Immature natural killer cell (primary cell): ENCODE results near the gene PRXL2B. TPM values are rescaled to one million over a fixed set of nuclear protein-coding genes. Genes with fewer than 3 reads are reported as not detected.

ENCODE experiments used
- DNase-seq, 3 donors: peaks; one replicate each; pipeline ENCODE4 v3.0.0; 2022; ENCODE audit warnings: mixed read lengths in 1 of 3
- H3K27ac Mint-ChIP-seq, 6 donors: one replicate each; pipeline ENCODE4 v1.8.0; 2020; ENCODE audit warnings: mixed read lengths in 6 of 6, mild to moderate bottlenecking in 5 of 6, inconsistent platforms in 4 of 6, moderate library complexity in 3 of 6
- H3K27me3 Mint-ChIP-seq, 3 donors: one replicate each; pipeline ENCODE4 v1.8.0; 2020 to 2021; ENCODE audit warnings: low read depth in 3 of 3, mild to moderate bottlenecking in 3 of 3, mixed read lengths in 3 of 3, moderate library complexity in 3 of 3, inconsistent platforms in 1 of 3
- H3K36me3 Mint-ChIP-seq, 3 donors: one replicate each; pipeline ENCODE4 v1.8.0; 2020; ENCODE audit warnings: mixed read lengths in 3 of 3, inconsistent platforms in 2 of 3, mild to moderate bottlenecking in 2 of 3
- H3K4me1 Mint-ChIP-seq, 2 donors: one replicate each; pipeline ENCODE4 v1.8.0; 2020; ENCODE audit warnings: inconsistent platforms in 2 of 2, mild to moderate bottlenecking in 2 of 2, mixed read lengths in 2 of 2, moderate library complexity in 1 of 2
- H3K4me3 Mint-ChIP-seq, 5 donors: one replicate each; pipeline ENCODE4 v1.8.0; 2020; ENCODE audit warnings: mild to moderate bottlenecking in 5 of 5, mixed read lengths in 5 of 5, inconsistent platforms in 3 of 5, moderate library complexity in 3 of 5
- H3K9me3 Mint-ChIP-seq, 6 donors: one replicate each; pipeline ENCODE4 v1.8.0; 2020; ENCODE audit warnings: mild to moderate bottlenecking in 6 of 6, mixed read lengths in 6 of 6, inconsistent platforms in 4 of 6, moderate library complexity in 3 of 6
- polyA plus RNA-seq, 3 donors: library from polyadenylated mRNA; unstranded; fragments of 300-500 nt; fragmentation: Illumina TruSeq; gene quantifications; one replicate each; pipeline ENCODE4 v1.2.3, GENCODE V29; 2021

PRXL2B gene
- polyA plus RNA-seq, 3 donors from 2014 or later, result 10.0 to 17.1 (median 13.6) TPM

DNA sequence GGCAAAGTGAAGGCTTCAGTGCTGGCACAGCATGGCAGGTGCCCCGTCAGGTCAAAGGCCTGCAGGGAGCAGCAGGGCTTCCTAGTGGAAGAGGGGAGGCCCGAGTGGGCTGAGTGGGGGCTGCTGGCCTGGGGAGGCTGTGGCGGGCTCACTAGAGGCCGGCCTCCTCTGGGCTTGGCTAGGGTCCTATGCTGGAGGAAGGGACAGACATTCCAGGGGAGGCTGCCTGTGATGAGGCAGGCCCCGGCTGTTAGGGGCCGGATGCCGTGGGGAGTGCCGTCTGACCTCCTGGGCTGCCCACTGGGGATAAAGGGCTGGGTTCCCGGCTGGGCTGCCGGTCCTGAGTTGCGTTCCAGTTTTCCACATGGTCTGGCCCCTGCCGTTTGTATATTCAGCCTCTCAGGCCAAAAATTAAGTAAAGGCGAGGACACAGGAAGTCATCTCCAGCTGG, 21.1 kb downstream of the PRXL2B start:
- no peaks in the 10 kb centered on the region for H3K27me3 Mint-ChIP-seq
- H3K4me1 Mint-ChIP-seq, result no peaks in the 10 kb centered on the region
- no peak for DNase-seq
- H3K36me3 Mint-ChIP-seq, result no peaks in the 10 kb centered on the region
- H3K4me3 Mint-ChIP-seq, result no peak overlapping the region
- no peaks in the 10 kb centered on the region for H3K9me3 Mint-ChIP-seq
- H3K27ac Mint-ChIP-seq, result no peak overlapping the region

DNA sequence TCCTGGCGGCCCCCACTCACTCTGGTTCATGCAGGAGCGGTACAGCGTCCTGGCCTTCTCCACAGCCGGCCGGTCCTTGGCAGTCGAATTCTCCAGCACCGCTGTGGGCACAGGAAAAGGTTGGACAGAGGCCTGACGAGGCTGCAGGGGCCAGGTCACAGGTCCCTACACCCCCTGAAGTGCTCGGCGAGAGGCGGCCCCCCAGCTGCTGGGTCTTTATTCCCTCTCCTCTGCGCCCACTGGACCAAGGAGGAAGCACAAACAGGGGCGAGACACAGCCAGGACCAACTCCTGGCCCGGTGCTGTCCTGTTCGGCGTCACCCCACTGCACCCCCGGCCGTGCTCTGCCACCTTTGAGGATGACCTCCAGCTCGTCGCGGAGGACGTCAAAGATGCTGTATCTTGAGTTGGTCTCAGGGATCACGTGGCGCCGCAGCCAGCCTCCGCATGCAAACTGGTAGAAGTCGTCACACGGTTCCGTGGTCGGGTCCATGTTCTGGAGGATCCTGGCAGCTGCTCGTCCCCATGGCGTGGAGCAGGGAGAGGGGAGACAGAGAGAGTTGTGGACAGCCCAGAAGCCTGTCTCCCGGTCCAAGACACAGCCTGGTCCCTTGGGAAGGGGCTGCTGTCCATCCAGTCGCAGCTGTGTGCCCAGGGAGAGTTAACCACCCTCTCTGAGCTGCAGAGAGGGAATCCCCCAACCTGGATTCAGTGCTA, 22.9 kb downstream of the PRXL2B start:
- Mint-ChIP-seq H3K4me3 (no peak overlapping the region), H3K36me3 (peaks cover 0 to 8% (median 0%) of the 10 kb centered on the region in 3 donors), H3K9me3 (peaks cover 5 to 13% (median 9%) of the 10 kb centered on the region in 6 donors), H3K27me3 (peaks cover 0 to 4% (median 0%) of the 10 kb centered on the region in 3 donors), H3K27ac (no peak overlapping the region), H3K4me1 (no peaks in the 10 kb centered on the region)
- DNase-seq, result no peak

DNA sequence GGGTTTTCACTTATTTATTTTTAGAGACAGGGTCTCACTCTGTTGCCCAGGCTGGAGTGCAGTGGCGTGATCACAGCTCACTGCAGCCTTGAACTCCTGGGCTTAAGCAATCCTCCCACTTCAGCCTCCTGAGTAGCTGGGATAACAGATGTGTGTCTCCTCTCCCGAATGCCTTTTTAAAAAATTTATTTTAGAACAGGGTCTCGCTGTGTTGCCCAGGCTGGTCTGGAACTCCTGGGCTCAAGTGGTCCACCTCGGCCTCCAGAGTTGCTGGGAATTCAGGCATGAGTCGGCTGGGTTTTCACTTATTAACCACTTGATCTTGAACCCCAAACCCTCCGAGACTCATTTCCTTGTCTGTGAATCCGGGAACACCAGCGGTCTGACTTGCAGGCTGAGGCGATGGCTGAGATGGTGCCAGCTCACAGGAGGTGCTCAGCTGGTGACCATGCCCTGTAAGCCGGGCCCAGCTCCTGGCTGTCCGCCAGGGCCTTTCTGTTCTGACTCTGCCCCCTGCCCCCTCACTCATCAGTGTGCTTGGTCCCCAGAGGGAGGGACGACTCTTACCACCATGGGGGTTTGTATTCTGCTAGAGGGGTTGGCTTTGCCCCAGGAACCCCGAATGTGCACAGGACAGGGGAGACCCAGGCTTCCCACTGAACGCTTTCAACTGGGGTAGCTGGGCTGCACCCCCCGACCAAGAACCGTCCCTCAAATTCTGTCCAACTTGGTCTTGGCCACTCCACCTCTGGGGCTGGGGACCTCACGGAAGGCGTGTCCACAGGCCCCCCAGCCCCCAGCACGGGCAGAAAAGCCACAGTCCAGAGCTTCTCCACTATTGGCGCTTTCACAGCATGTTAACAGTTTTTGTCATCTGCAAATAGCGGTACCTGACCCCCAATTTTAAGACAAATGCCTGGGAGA, 23.7 kb downstream of the PRXL2B start:
- no peak overlapping the region for H3K4me3 Mint-ChIP-seq
- no peak for DNase-seq
- H3K36me3 Mint-ChIP-seq, result peaks cover 0 to 8% (median 0%) of the 10 kb centered on the region in 3 donors
- no peaks in the 10 kb centered on the region for H3K4me1 Mint-ChIP-seq
- no peak overlapping the region for H3K27ac Mint-ChIP-seq
- peaks cover 7 to 21% (median 13%) of the 10 kb centered on the region in 6 donors for H3K9me3 Mint-ChIP-seq
- H3K27me3 Mint-ChIP-seq, result peaks cover 0 to 7% (median 2%) of the 10 kb centered on the region in 3 donors

DNA sequence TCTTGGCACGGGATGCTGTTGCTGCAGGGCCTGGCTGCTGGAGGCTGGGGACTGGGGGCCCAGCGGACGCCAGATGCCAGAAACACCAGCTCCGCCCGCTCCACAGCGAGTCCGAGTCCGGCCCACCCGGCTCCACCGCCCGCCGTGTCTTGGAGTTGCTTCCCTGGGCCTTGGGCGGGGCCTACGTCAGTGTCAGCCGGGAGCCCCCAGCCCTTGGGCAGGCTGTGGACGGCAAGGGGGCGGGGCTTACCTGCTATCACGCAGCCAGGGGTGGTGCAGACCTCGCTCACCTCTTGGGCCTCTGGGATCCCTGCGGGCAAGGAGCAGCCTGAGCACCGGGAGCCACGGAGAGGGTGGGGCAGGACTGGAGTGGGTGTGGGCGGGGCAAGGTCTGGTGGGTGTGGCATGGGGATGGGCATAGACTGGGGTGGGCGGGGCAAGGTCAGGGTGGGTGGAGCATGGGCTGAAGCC, 24.5 kb downstream of the PRXL2B start:
- Mint-ChIP-seq H3K27ac (no peak overlapping the region), H3K36me3 (peaks cover 0 to 8% (median 0%) of the 10 kb centered on the region in 3 donors), H3K27me3 (peaks cover 0 to 11% (median 7%) of the 10 kb centered on the region in 3 donors), H3K9me3 (peaks cover 7 to 28% (median 17%) of the 10 kb centered on the region in 6 donors), H3K4me3 (no peak overlapping the region), H3K4me1 (no peaks in the 10 kb centered on the region)
- no peak for DNase-seq

DNA sequence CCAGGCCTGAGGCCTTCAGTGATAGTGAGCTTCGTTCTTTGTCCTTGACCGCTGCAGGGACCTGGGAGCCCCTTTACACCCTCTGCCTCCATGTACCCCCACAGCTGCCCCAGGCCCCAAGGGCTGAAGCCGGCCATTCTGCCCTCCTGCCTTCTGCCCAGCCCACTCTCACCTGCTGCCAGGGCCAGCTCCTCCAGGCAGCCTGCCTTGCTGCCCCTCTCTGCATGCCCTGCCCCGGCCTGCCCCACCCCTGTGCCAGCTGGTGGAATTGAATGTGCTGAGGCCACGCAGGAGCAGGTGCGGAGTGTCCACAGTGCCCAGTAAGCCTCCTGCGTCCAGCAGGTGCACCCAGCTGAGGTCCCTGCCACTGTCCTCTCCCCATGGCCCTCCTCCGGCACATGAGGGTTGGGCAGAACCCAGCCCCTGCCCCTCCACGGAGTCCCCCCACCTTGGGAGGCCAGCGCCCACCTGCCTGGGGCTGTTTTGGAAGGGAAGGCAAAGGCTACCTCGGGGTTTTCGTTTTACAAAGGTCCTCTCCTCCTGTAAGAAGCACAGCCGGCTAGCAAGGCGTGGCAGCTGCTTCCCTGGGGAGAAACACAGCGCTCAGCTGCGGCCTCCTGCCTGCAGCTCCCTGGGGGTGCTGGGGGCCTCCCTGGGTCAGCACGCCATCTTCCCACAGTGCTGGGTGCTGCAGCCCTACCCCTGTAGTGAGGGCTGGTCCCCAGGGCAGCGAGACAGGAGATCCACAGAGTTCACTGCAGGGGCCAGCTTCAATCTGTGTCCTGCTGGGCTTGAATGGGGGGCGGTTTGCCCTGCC, 25.3 kb downstream of the PRXL2B start:
- Mint-ChIP-seq H3K36me3 (peaks cover 0 to 11% (median 3%) of the 10 kb centered on the region in 3 donors), H3K27me3 (peaks cover 0 to 11% (median 7%) of the 10 kb centered on the region in 3 donors), H3K4me1 (no peaks in the 10 kb centered on the region), H3K27ac (no peak overlapping the region), H3K4me3 (no peak overlapping the region), H3K9me3 (peaks cover 7 to 34% (median 23%) of the 10 kb centered on the region in 6 donors)
- no peak for DNase-seq

DNA sequence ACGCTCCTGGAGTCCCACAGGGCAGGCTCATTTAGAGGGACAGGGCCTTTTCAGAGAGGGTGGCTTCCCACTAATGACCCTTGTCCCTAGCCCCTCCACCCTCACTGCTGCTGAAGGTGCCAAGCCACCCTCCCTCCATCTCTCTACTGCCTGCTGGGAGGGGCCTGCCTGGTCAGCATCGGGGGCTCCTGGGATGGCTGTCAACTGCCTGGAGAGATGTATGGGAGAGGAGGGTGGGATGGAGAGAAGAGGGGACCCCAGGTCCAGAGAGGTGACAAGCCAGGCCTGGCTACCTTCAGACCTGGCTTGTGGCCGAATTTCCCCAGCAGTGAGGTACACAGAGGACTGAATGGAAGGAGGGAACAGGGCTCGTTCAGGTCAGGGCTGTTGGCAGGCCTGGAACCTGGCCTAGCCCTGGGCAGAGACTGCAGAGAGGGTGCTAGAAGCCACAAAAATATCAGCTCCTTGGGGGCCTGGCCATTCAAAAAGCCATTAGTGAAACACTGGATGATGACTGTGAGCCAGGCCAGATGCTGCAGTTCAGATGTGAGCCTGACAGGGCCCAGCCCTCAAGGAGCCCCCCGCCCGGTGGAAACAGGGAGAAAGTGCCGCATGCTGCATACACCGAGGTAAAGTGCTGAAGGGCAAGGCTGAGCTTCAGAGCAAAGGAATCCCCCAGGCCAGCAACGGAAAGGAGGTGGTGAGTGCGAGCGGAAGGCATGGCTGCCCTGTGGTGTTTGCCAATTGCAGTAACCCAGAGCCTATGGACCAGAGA, 26.2 kb downstream of the PRXL2B start:
- Mint-ChIP-seq H3K27me3 (peaks cover 3 to 14% (median 7%) of the 10 kb centered on the region in 3 donors), H3K36me3 (peaks cover 0 to 11% (median 3%) of the 10 kb centered on the region in 3 donors), H3K9me3 (peaks cover 7 to 37% (median 23%) of the 10 kb centered on the region in 6 donors), H3K27ac (no peak overlapping the region), H3K4me3 (no peak overlapping the region), H3K4me1 (no peaks in the 10 kb centered on the region)
- no peak for DNase-seq

DNA sequence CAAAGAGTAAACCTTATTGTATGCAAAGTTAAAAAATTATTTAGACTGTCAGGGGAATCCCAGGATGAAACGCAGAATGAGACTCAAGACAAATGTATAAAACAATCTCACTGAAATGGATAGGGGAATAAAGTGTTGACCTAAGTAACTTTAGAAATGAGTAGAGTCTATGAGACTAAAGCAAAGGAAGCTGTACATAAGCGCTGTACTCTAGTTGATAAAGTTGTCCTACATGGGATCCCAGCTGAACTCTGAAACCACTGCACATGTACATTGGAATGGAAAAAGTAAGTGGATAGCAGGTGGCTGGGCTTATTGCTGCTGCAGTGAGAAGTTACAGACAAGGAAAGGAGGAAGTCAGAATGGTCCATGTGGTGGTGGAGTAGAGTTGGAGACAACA, 27.6 kb downstream of the PRXL2B start:
- no peaks in the 10 kb centered on the region for H3K4me1 Mint-ChIP-seq
- H3K27ac Mint-ChIP-seq, result no peak overlapping the region
- no peak overlapping the region for H3K4me3 Mint-ChIP-seq
- peaks cover 4 to 14% (median 7%) of the 10 kb centered on the region in 3 donors for H3K27me3 Mint-ChIP-seq
- DNase-seq, result no peak
- H3K36me3 Mint-ChIP-seq, result peaks cover 0 to 11% (median 3%) of the 10 kb centered on the region in 3 donors
- H3K9me3 Mint-ChIP-seq, result peaks cover 7 to 39% (median 23%) of the 10 kb centered on the region in 6 donors

DNA sequence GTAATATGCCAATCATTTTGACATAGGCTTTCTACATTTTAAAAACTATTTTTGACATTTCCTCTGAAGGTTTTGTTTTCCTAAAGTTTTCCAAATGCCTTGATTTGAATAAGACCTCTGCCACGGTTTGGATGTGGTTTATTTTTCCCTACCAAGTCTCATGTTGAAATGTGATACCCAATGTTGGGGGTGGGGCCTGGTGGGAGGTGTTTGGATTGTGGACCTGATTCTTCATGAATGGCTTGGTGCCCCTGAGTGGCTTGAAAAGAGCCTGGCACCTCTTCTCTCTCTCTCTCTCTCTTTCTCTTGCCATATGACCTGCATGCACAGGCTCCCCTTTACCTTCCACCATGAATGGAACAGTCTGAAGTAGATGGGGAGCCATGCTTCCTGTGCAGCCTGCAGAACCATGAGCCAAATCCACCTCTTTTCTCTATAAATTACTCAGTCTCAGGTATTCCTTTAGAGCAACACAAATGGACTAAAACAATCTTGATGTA, 31.4 kb downstream of the PRXL2B start:
- Mint-ChIP-seq H3K36me3 (peaks cover 0 to 18% (median 3%) of the 10 kb centered on the region in 3 donors), H3K27me3 (peaks cover 8 to 16% (median 8%) of the 10 kb centered on the region in 3 donors), H3K27ac (no peak overlapping the region), H3K4me3 (no peak overlapping the region), H3K9me3 (peaks cover 5 to 39% (median 26%) of the 10 kb centered on the region in 6 donors), H3K4me1 (no peaks in the 10 kb centered on the region)
- DNase-seq, result no peak

DNA sequence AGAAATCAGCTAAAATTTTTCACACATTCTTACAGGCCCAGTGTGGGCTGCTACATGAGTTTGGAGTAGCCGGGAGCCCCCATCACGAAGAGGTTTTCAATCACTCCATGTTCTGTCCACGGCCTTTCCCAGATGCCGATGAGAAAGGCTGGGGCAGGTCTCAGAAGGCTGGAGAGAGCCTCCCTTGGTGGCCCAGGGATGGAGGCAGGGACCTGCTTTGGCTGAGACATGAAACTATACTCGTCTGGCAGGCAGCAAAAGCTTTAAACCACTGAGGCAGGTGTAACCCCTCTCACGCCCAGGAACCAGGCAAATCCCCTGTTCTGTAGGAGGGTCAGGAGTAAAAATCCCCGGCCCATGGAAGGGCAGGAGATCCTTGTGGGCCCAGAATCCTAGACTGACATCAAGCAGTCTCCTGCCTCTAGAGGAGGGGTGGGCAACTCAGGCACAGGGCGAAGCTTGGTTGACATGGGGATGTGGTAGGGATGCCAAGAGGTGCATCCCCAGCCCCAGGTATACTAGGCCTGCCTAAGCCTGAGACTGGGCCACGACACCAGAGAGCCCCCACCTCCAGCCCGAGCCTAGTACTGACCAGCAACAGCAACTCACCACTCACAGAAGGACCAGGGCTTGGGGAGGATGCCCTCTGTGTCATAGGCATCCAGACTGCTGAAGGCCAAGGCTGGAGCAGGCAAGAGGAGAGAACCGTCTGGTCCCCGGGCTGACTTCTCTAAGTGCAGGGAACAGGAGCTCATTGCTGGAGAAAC, 37.2 kb downstream of the PRXL2B start:
- Mint-ChIP-seq H3K4me1 (no peaks in the 10 kb centered on the region), H3K36me3 (peaks cover 0 to 6% (median 0%) of the 10 kb centered on the region in 3 donors), H3K27me3 (peaks cover 11 to 19% (median 18%) of the 10 kb centered on the region in 3 donors), H3K27ac (no peak overlapping the region), H3K4me3 (no peak overlapping the region), H3K9me3 (peaks cover 0 to 6% (median 0%) of the 10 kb centered on the region in 6 donors)
- DNase-seq, result no peak

DNA sequence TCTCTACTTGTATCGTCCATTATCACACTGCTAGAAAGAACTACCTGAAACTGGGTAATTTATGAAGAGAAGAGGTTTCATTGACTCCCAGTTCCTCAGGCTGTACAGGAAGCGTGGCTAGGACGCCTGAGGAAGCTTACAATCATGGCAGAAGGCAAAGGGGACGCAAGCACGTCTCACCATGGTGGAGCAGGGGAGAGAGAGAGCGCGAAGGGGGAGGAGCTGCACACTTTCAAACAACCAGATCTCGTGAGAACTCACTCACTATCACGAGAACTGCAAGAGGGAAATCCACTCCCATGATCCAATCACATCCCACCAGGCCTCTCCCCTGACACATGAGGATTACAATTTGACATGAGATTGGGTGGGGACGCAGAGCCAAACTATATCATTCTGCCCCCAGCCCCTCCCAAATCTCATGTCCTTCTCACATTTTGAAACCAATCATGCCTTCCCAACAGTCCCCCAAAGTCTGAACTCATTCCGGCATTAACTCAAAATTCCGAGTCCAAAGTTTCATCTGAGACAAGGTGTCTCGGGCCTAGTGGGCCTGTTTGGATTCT, 38.2 kb downstream of the PRXL2B start:
- peaks cover 11 to 19% (median 19%) of the 10 kb centered on the region in 3 donors for H3K27me3 Mint-ChIP-seq

DNA sequence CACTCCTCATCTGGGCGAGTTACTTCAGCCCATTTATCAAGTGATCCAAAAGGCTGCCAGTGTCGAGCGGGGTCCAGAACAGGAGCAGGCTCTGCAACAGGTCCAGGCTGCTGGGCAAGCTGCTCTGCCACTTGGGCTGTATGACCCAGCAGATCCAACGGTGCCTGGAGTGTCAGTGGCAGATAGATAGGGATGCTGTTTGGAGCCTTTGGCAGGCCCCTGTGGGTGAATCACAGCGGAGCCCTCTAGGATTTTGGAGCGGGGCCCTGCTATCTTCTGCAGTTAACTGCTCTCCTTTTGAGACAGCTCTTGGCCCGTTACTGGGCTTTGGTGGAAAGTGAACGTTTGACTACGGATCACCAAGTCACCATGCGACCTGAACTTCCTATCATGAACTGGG, 38.7 kb downstream of the PRXL2B start:
- Mint-ChIP-seq H3K4me1 (peaks cover 0 to 2% of the 10 kb centered on the region in 2 donors), H3K4me3 (no peak overlapping the region), H3K36me3 (no peaks in the 10 kb centered on the region), H3K27ac (no peak overlapping the region), H3K9me3 (peaks cover 0 to 2% (median 0%) of the 10 kb centered on the region in 6 donors), H3K27me3 (peaks cover 11 to 19% (median 18%) of the 10 kb centered on the region in 3 donors)
- DNase-seq, result no peak

More for the DNA sequence above, 38.2 kb downstream of the PRXL2B start:
- no peak overlapping the region for H3K4me3 Mint-ChIP-seq
- H3K36me3 Mint-ChIP-seq, result peaks cover 0 to 3% (median 0%) of the 10 kb centered on the region in 3 donors
- peaks cover 0 to 3% (median 0%) of the 10 kb centered on the region in 6 donors for H3K9me3 Mint-ChIP-seq
- H3K4me1 Mint-ChIP-seq, result no peaks in the 10 kb centered on the region
- H3K27ac Mint-ChIP-seq, result no peak overlapping the region
- DNase-seq, result no peak
